Prostate gland (tissue), 2 donors: ENCODE results near the gene NRXN3. TPM values are rescaled to one million over a fixed set of nuclear protein-coding genes. Genes with fewer than 3 reads are reported as not detected.

Experiments
- DNase-seq: peaks from one replicate; pipeline ENCODE4 v3.0.0-alpha.2; 2019; ENCODE audit warnings: low spot score
- H3K27ac ChIP-seq, 2 donors: fragments of 200-600 bp; sonication (generic); 2 replicates each; pipeline ENCODE4 v1.5.1; 2017 to 2019
- H3K27me3 ChIP-seq: fragments of 200-600 bp; sonication (generic); replicated peaks from 2 replicates; pipeline ENCODE4 v1.5.1; 2019; ENCODE audit not compliant: insufficient read depth
- H3K36me3 ChIP-seq, 2 donors: fragments of 200-600 bp; sonication (generic); 1 replicate in 1 of 2; 2 replicates in 1 of 2; pipeline versions ENCODE4 v1.5.1 to v1.8.1; 2017 to 2019
- H3K4me1 ChIP-seq: fragments of 200-600 bp; sonication (generic); replicated peaks from 2 replicates; pipeline ENCODE4 v1.5.1; 2019
- H3K4me3 ChIP-seq, 2 donors: fragments of 200-600 bp; sonication (generic); 2 replicates each; pipeline ENCODE4 v1.5.1; 2017 to 2019
- H3K9me3 ChIP-seq: fragments of 200-600 bp; sonication (generic); 2 replicates; pipeline ENCODE4 v1.5.1; 2017
- POLR2A ChIP-seq: fragments of 450-650 bp; IDR thresholded peaks from one replicate; pipeline ENCODE4 v1.6.1; 2016; ENCODE audit warnings: antibody characterized with exemption, mild to moderate bottlenecking
- POLR2AphosphoS5 ChIP-seq: sonication (generic); formaldehyde crosslinking; IDR thresholded peaks from one replicate; pipeline ENCODE4 v1.6.1; 2017; ENCODE audit warnings: antibody characterized with exemption
- WGBS: methylation state at CpG from one replicate; pipeline ENCODE4 v1.1.5; 2018; 5-methylcytosine and 5-hydroxymethylcytosine counted together
- intact Hi-C: fragments of 100-400 bp; cut with DNase I; formaldehyde crosslinking; loops from one replicate; pipeline ENCODE4 v1.14.2; 2022
- total RNA-seq, 2 donors: library from RNA; depleted of rRNA; stranded (reverse); fragments of >200 nt; gene quantifications; one replicate each; pipeline ENCODE4 v1.1.0, GENCODE V29; 2016
- TF ChIP-seq, protein P1 (sequence below), 4 experiments: fragments of 200-600 bp in 2 of 4; fragments of 450-650 bp in 2 of 4; sonication (generic) in 2 of 4; IDR thresholded peaks; 1 replicate in 3 of 4; 2 replicates in 1 of 4; pipeline ENCODE4 v1.5.1; 2016 to 2019; ENCODE audit warnings: antibody characterized with exemption in 4 of 4, mild to moderate bottlenecking in 2 of 4, moderate library complexity in 2 of 4

NRXN3 gene
- total RNA-seq, 2 donors from 2014 or later = 6.6 to 8.2 TPM

DNA sequence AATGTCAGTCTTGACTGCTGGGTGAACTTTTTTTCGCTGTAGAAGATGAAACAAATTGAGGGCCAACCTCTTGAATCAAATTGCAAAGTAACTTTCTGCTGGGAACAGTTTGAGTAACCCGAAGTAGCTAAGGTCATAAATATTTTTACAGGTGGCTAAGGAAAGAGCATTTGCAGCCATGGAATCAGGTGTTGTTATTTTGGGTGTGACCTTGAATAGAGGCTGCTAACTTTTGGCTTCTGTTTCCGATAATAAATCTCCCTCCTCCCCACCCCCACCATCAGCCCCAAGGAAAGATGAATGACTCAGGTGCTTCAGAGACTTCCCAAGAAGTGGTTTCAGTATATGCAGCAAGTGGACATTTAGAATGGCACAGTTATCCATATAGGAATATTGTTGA is 1469.4 kb downstream of the NRXN3 start:
- 44% methylated on average over 3 of the region's 3 CpGs for WGBS
- no peaks in the 10 kb centered on the region for H3K27me3 ChIP-seq
- no peak overlapping the region for H3K27ac ChIP-seq
- no peak for DNase-seq
- no peaks in the 10 kb centered on the region for H3K9me3 ChIP-seq
- intact Hi-C loops = no loop called here
- H3K4me3 ChIP-seq = no peak overlapping the region
- TF ChIP-seq, protein P1, sequence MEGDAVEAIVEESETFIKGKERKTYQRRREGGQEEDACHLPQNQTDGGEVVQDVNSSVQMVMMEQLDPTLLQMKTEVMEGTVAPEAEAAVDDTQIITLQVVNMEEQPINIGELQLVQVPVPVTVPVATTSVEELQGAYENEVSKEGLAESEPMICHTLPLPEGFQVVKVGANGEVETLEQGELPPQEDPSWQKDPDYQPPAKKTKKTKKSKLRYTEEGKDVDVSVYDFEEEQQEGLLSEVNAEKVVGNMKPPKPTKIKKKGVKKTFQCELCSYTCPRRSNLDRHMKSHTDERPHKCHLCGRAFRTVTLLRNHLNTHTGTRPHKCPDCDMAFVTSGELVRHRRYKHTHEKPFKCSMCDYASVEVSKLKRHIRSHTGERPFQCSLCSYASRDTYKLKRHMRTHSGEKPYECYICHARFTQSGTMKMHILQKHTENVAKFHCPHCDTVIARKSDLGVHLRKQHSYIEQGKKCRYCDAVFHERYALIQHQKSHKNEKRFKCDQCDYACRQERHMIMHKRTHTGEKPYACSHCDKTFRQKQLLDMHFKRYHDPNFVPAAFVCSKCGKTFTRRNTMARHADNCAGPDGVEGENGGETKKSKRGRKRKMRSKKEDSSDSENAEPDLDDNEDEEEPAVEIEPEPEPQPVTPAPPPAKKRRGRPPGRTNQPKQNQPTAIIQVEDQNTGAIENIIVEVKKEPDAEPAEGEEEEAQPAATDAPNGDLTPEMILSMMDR (IDR thresholded peaks at IDR 0.05) = no peak
- TF ChIP-seq POLR2A (no peak), POLR2AphosphoS5 (no peak)
- H3K36me3 ChIP-seq = no peaks in the 10 kb centered on the region
- no peaks in the 10 kb centered on the region for H3K4me1 ChIP-seq

DNA sequence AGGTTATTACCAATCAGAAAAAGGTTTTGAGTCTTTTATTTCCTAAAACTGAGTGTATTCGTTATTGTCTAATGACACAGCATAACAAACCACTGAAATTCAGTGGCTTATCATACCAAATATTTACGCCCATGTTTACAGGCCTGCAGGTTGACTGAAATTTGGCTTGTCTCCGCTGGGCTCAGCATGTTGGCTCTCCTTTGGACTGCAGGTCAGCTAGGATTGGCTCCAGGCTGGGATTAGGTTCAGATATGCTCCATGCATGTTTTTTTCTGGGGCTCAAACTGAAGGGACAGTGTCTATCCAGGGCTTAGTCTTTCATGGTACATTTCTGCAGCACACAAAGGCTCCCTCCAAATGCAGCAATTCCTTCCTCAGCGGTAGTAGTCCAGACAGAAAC is 1471.2 kb downstream of the NRXN3 start:
- H3K4me3 ChIP-seq = no peak overlapping the region
- TF ChIP-seq, protein P1 (IDR thresholded peaks at IDR 0.05) = no peak
- TF ChIP-seq POLR2A (no peak), POLR2AphosphoS5 (no peak)
- no peak for DNase-seq
- no peaks in the 10 kb centered on the region for H3K4me1 ChIP-seq
- intact Hi-C loops = no loop called here
- H3K9me3 ChIP-seq = no peaks in the 10 kb centered on the region
- WGBS = 89% methylated on average over 4 of the region's 4 CpGs
- no peaks in the 10 kb centered on the region for H3K27me3 ChIP-seq
- H3K36me3 ChIP-seq = no peaks in the 10 kb centered on the region
- no peak overlapping the region for H3K27ac ChIP-seq

DNA sequence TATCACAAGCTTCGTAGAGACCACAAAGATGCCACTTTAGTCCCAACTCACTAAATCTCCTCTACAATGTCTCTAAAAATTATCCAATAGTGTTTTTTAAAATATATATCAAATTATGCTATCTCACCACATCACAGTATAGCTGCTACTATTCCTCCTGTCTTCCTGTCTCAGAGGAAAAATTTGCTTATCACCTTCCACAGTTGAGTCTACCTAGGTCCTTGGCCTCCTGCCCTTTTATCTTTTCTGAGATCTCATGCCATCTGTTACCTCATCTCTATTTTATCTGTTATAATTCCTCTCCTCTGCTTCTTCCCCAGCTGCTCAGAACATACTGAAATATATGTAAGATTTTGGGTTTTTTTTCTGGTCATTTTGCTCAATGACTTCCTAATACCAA is 1473.0 kb downstream of the NRXN3 start:
- 73% methylated on average over 1 of the region's 1 CpG for WGBS
- Histone ChIP-seq H3K36me3 (no peaks in the 10 kb centered on the region), H3K27me3 (no peaks in the 10 kb centered on the region), H3K27ac (no peak overlapping the region), H3K4me1 (no peaks in the 10 kb centered on the region), H3K4me3 (no peak overlapping the region), H3K9me3 (no peaks in the 10 kb centered on the region)
- no peak for TF ChIP-seq POLR2A
- TF ChIP-seq POLR2AphosphoS5 = no peak
- TF ChIP-seq, protein P1 (IDR thresholded peaks at IDR 0.05) = no peak
- no peak for DNase-seq
- intact Hi-C loops = no loop called here

DNA sequence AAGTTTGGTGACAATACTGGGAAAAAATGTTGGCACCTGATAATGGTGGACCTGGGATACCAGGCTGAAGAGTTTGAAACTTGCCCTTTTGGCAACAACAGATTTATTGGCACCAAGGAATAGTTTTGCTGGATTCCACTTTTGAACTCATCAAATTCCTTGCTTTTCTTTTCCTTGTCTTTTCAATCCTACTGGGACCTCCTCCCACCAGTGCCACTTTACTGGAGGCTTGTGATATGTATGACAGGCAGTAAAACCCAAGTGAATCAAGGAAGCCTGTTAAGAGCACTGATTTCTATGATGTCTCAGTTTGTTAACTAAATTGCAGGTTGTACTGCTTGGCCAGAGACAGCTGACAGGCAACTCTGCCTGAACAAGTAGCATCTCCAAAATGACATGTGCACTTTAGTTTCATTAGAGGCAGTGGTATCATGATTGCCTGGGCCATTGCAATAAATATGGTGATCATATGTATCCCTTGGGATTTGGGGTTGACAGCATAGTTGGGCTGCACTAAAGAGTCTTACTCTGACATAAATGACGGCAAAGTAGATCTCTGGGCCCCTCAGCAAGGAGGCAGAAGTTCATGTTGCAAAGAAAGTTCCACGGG is 1475.7 kb downstream of the NRXN3 start:
- TF ChIP-seq, protein P1 (IDR thresholded peaks at IDR 0.05) = no peak
- no peak for TF ChIP-seq POLR2AphosphoS5
- TF ChIP-seq POLR2A = no peak
- Histone ChIP-seq H3K4me1 (no peaks in the 10 kb centered on the region), H3K36me3 (no peaks in the 10 kb centered on the region), H3K27ac (no peak overlapping the region), H3K9me3 (no peaks in the 10 kb centered on the region), H3K27me3 (no peaks in the 10 kb centered on the region), H3K4me3 (no peak overlapping the region)
- no peak for DNase-seq
- intact Hi-C loops = no loop called here
- WGBS = 96% methylated on average over 2 of the region's 2 CpGs

DNA sequence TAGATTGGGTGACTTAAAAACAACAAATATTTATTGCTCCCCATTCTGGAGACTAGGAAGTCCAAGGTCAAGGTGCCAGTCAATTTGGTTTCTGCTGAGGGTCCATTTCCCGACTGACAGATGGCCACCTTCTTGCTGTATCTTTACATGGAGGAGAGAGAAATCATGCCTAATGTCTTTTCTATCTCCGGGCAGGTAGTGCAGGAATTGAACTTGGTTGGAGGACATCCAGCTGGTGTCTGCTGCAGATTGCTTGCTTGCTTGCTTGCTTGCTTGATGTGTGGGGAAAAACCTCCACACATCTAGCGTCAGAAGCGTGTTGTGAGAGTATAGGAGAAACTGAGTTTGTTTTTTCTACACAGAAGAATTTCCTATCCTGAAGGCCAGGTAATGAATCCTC is 1479.7 kb downstream of the NRXN3 start:
- H3K36me3 ChIP-seq = no peaks in the 10 kb centered on the region
- H3K27me3 ChIP-seq = no peaks in the 10 kb centered on the region
- 91% methylated on average over 4 of the region's 4 CpGs for WGBS
- TF ChIP-seq, protein P1 (IDR thresholded peaks at IDR 0.05) = no peak
- TF ChIP-seq POLR2A (no peak), POLR2AphosphoS5 (no peak)
- no peak for DNase-seq
- H3K9me3 ChIP-seq = no peaks in the 10 kb centered on the region
- H3K4me1 ChIP-seq = no peaks in the 10 kb centered on the region
- H3K4me3 ChIP-seq = no peak overlapping the region
- no peak overlapping the region for H3K27ac ChIP-seq
- intact Hi-C loops = no loop called here
